ENCODE results near the gene WNT2B.

Gene WNT2B

GRCh38 chr1:112575154-112575804, 66.5 kb downstream of the WNT2B start:
- peak; percentile 46 for DNase-seq (ENCODE audit: low spot score)

GRCh38 chr1:112576240-112576639, 67.5 kb downstream of the WNT2B start:
- DNase-seq (ENCODE audit: low spot score): no peak
